Neuronal stem cell (in vitro differentiated cells): ENCODE results near the gene BTN3A1.
"Not testable (repeated sequence)": the region's sequence is repeated elsewhere in the genome, so short reads cannot be mapped to it uniquely, and the experiment has no call there.

Experiments
- DNase-seq: peaks from one replicate; pipeline ENCODE4 v3.0.0-alpha.2; 2013; ENCODE audit warnings: low spot score
- H2AFZ ChIP-seq: one replicate; pipeline ENCODE4 v1.6.1; 2013; ENCODE audit warnings: mild to moderate bottlenecking, low read length, inconsistent platforms
- H2AK5ac ChIP-seq: 2 replicates; pipeline ENCODE4 v1.6.1; 2013; ENCODE audit warnings: low read depth, mild to moderate bottlenecking, inconsistent platforms, low read length, moderate library complexity, mixed read lengths
- H2BK120ac ChIP-seq: 2 replicates; pipeline ENCODE4 v1.6.1; 2013; ENCODE audit warnings: low read depth, mild to moderate bottlenecking, inconsistent platforms, low read length, moderate library complexity, mixed read lengths
- H2BK12ac ChIP-seq: one replicate; pipeline ENCODE4 v1.6.1; 2013; ENCODE audit warnings: low read length, inconsistent platforms
- H2BK15ac ChIP-seq: 2 replicates; pipeline ENCODE4 v1.6.1; 2013; ENCODE audit warnings: mild to moderate bottlenecking, low read length, inconsistent platforms, mixed read lengths
- H2BK5ac ChIP-seq: one replicate; pipeline ENCODE4 v1.6.1; 2013; ENCODE audit warnings: inconsistent platforms, mild to moderate bottlenecking, low read length, moderate library complexity
- H3K14ac ChIP-seq: one replicate; pipeline ENCODE4 v1.6.1; 2013; ENCODE audit warnings: low read length, inconsistent platforms
- H3K18ac ChIP-seq: 2 replicates; pipeline ENCODE4 v1.6.1; 2013; ENCODE audit warnings: low read length, inconsistent platforms
- H3K23ac ChIP-seq: 2 replicates; pipeline ENCODE4 v1.6.1; 2013; ENCODE audit warnings: low read depth, mild to moderate bottlenecking, mixed read lengths, low read length, inconsistent platforms; ENCODE audit not compliant: poor library complexity
- H3K27ac ChIP-seq: replicated peaks from 3 replicates; pipeline ENCODE4 v1.5.1; 2013; ENCODE audit warnings: low read length, inconsistent platforms
- H3K27me3 ChIP-seq, 3 experiments: 2 replicates each; pipeline ENCODE4 v1.6.1; 2013; ENCODE audit warnings: low read length in 3 of 3, mild to moderate bottlenecking in 2 of 3, inconsistent platforms in 1 of 3, low read depth in 1 of 3, mixed read lengths in 1 of 3, moderate library complexity in 1 of 3; ENCODE audit not compliant: control insufficient read depth in 3 of 3, insufficient read depth in 3 of 3
- H3K36me3 ChIP-seq, 2 donors: replicated peaks in 1 of 2; 2 replicates each; pipeline ENCODE4 v1.6.1; 2013; ENCODE audit warnings: low read length in 2 of 2; ENCODE audit not compliant: control insufficient read depth in 2 of 2, insufficient read depth in 2 of 2
- H3K4ac ChIP-seq: 2 replicates; pipeline ENCODE4 v1.6.1; 2013; ENCODE audit warnings: inconsistent platforms, mild to moderate bottlenecking, low read length, moderate library complexity
- H3K4me1 ChIP-seq, 2 donors: 1 replicate in 1 of 2; 2 replicates in 1 of 2; pipeline ENCODE4 v1.6.1; 2013; ENCODE audit warnings: low read length in 2 of 2, low read depth in 1 of 2; ENCODE audit not compliant: control insufficient read depth in 2 of 2, insufficient read depth in 1 of 2
- H3K4me2 ChIP-seq: one replicate; pipeline ENCODE4 v1.6.1; 2013; ENCODE audit warnings: mild to moderate bottlenecking, low read length, inconsistent platforms; ENCODE audit not compliant: insufficient read depth, poor library complexity, severe bottlenecking
- H3K4me3 ChIP-seq, 2 donors: 2 replicates each; pipeline ENCODE4 v1.5.1; 2013; ENCODE audit warnings: low read length in 2 of 2, mild to moderate bottlenecking in 2 of 2, inconsistent platforms in 1 of 2, moderate library complexity in 1 of 2
- H3K79me1 ChIP-seq: one replicate; pipeline ENCODE4 v1.6.1; 2013; ENCODE audit warnings: low read depth, mild to moderate bottlenecking, inconsistent platforms, low read length, moderate library complexity
- H3K9ac ChIP-seq: one replicate; pipeline ENCODE4 v1.6.1; 2013; ENCODE audit warnings: mild to moderate bottlenecking, low read depth, low read length, inconsistent platforms; ENCODE audit not compliant: poor library complexity
- H3K9me3 ChIP-seq, 2 donors: replicated peaks in 1 of 2; 2 replicates each; pipeline versions ENCODE3 to v1.6.1; 2013; ENCODE audit warnings: low read length in 2 of 2, mild to moderate bottlenecking in 2 of 2, inconsistent platforms in 1 of 2, low read depth in 1 of 2, mixed read lengths in 1 of 2, moderate library complexity in 1 of 2; ENCODE audit not compliant: control insufficient read depth in 2 of 2, insufficient read depth in 1 of 2
- H4K8ac ChIP-seq: one replicate; pipeline ENCODE4 v1.6.1; 2013; ENCODE audit warnings: low read depth, mild to moderate bottlenecking, inconsistent platforms, low read length, moderate library complexity
- H4K91ac ChIP-seq: one replicate; pipeline ENCODE4 v1.6.1; 2013; ENCODE audit warnings: low read length, low read depth, mild to moderate bottlenecking, inconsistent platforms; ENCODE audit not compliant: poor library complexity
- WGBS, 2 donors: extraction: QIAGEN DNeasy Blood & Tissue Kit; methylation state at CpG; one replicate each; pipeline ENCODE4 v1.1.7; 2013; ENCODE audit warnings: missing lambda C conversion rate in 2 of 2, mixed read lengths in 1 of 2; ENCODE audit not compliant: insufficient read length in 2 of 2, insufficient replicate concordance in 1 of 2; ENCODE audit errors: extremely low coverage in 2 of 2; 5-methylcytosine and 5-hydroxymethylcytosine counted together

The BTN3A1 gene

GRCh38 chr6:26357543-26357942 is 44.5 kb upstream of the BTN3A1 start:
- no CpG with 5 or more reads among the region's 14 CpGs for WGBS, 2 donors
- H3K23ac ChIP-seq, H3K27ac ChIP-seq, H4K8ac ChIP-seq, H3K18ac ChIP-seq, H3K27me3 ChIP-seq, H3K14ac ChIP-seq, H2BK120ac ChIP-seq, H2BK5ac ChIP-seq, H3K4me2 ChIP-seq, H4K91ac ChIP-seq, H3K4me3 ChIP-seq, H3K9me3 ChIP-seq, H3K4me1 ChIP-seq, DNase-seq, H3K4ac ChIP-seq, H3K9ac ChIP-seq, H2BK15ac ChIP-seq, H2AK5ac ChIP-seq, H2BK12ac ChIP-seq, H2AFZ ChIP-seq, H3K36me3 ChIP-seq, H3K79me1 ChIP-seq: not testable (repeated sequence)

GRCh38 chr6:26358511-26358981 is 43.5 kb upstream of the BTN3A1 start:
- Histone ChIP-seq H2BK5ac (no peak overlapping the region), H3K14ac (no peak overlapping the region), H2BK15ac (no peak overlapping the region), H3K23ac (no peak overlapping the region), H3K27me3 (peaks cover 0 to 2% (median 0%) of the 10 kb centered on the region in 3 experiments), H3K36me3 (no peaks in the 10 kb centered on the region), H2BK120ac (no peak overlapping the region), H3K4me3 (no peak overlapping the region), H3K18ac (no peak overlapping the region), H3K4ac (no peak overlapping the region), H2AK5ac (no peak overlapping the region), H3K27ac (no peak overlapping the region), H3K4me1 (no peaks in the 10 kb centered on the region), H3K9me3 (no peaks in the 10 kb centered on the region), H4K91ac (no peak overlapping the region), H2AFZ (no peak overlapping the region), H3K4me2 (no peak overlapping the region), H4K8ac (no peak overlapping the region), H3K79me1 (no peaks in the 10 kb centered on the region), H2BK12ac (no peak overlapping the region), H3K9ac (no peak overlapping the region)
- DNase-seq: no peak
- no CpG with 5 or more reads among the region's 7 CpGs for WGBS, 2 donors

- peaks cover 0 to 1% of the 10 kb centered on the region in 2 donors for H3K4me1 ChIP-seq
- no peak overlapping the region for H2BK15ac ChIP-seq
- no peaks in the 10 kb centered on the region for H3K36me3 ChIP-seq
- no peak overlapping the region for H2BK120ac ChIP-seq
- no peak overlapping the region for H2BK12ac ChIP-seq
- DNase-seq: no peak
- no peak overlapping the region for H3K27ac ChIP-seq
- no peak overlapping the region for H3K14ac ChIP-seq
- no peak overlapping the region for H3K4me3 ChIP-seq
- no peak overlapping the region for H3K23ac ChIP-seq
- H3K27me3 ChIP-seq: peaks cover 0 to 2% (median 0%) of the 10 kb centered on the region in 3 experiments
- H3K79me1 ChIP-seq: no peaks in the 10 kb centered on the region
- H3K4me2 ChIP-seq: no peak overlapping the region
- no peak overlapping the region for H3K9ac ChIP-seq
- H3K4ac ChIP-seq: no peak overlapping the region
- no peaks in the 10 kb centered on the region for H3K9me3 ChIP-seq
- no peak overlapping the region for H2AFZ ChIP-seq
- WGBS, 2 donors: no CpG with 5 or more reads among the region's 5 CpGs
- no peak overlapping the region for H4K8ac ChIP-seq
- no peak overlapping the region for H4K91ac ChIP-seq
- no peak overlapping the region for H2BK5ac ChIP-seq
- no peak overlapping the region for H2AK5ac ChIP-seq
- no peak overlapping the region for H3K18ac ChIP-seq
These were observed 42.3 kb upstream of the BTN3A1 start for GRCh38 chr6:26359765-26360164.

GRCh38 chr6:26360451-26361416 is 41.3 kb upstream of the BTN3A1 start:
- H2BK12ac ChIP-seq: no peak overlapping the region
- no peak overlapping the region for H3K4ac ChIP-seq
- peaks cover 0 to 3% of the 10 kb centered on the region in 2 donors for H3K4me1 ChIP-seq
- H3K18ac ChIP-seq: no peak overlapping the region
- H3K27me3 ChIP-seq: peaks cover 0 to under 1% (median 0%) of the 10 kb centered on the region in 3 experiments
- no peak overlapping the region for H3K9ac ChIP-seq
- H2BK5ac ChIP-seq: no peak overlapping the region
- no peak overlapping the region for H2BK15ac ChIP-seq
- H3K27ac ChIP-seq: no peak overlapping the region
- no peak overlapping the region for H3K4me2 ChIP-seq
- H2AK5ac ChIP-seq: no peak overlapping the region
- no peak overlapping the region for H3K4me3 ChIP-seq
- H3K23ac ChIP-seq: no peak overlapping the region
- H2AFZ ChIP-seq: no peak overlapping the region
- no peak overlapping the region for H2BK120ac ChIP-seq
- peak overlapping the region; percentile 65 for H4K8ac ChIP-seq
- no peaks in the 10 kb centered on the region for H3K9me3 ChIP-seq
- no peaks in the 10 kb centered on the region for H3K36me3 ChIP-seq
- peak overlapping the region; percentile 82 for H3K14ac ChIP-seq
- no peak for DNase-seq
- WGBS, 2 donors: no CpG with 5 or more reads among the region's 14 CpGs
- no peaks in the 10 kb centered on the region for H3K79me1 ChIP-seq
- H4K91ac ChIP-seq: no peak overlapping the region
